CD4-positive, alpha-beta memory T cell (primary cell): ENCODE results near the gene QSOX2. TPM values are rescaled to one million over a fixed set of nuclear protein-coding genes. Genes with fewer than 3 reads are reported as not detected.

Experiments
- CTCF ChIA-PET: fragments of 350-600 bp; sonication (Branson Sonifier 250); formaldehyde crosslinking; loops from one replicate; lab custom pipeline; 2021; ENCODE audit warnings: inconsistent platforms; ENCODE audit not compliant: partially characterized antibody; lab: Charles Lee
- POLR2A ChIA-PET: fragments of 350-600 bp; sonication (Branson Sonifier 250); formaldehyde crosslinking; loops from one replicate; lab custom pipeline; 2021; ENCODE audit not compliant: partially characterized antibody; lab: Charles Lee
- DNase-seq, 5 donors: peaks; one replicate each; pipeline versions ENCODE4 v3.0.0 to v3.0.0-alpha.2; 2020 to 2022; ENCODE audit warnings: mixed read lengths in 1 of 5
- H3K27ac ChIP-seq: one replicate; pipeline ENCODE4 v1.7.0; 2013; ENCODE audit warnings: low read depth, low read length
- H3K27me3 ChIP-seq: 2 replicates; pipeline ENCODE4 v1.7.0; 2013; ENCODE audit warnings: mild to moderate bottlenecking, low read length, moderate library complexity; ENCODE audit not compliant: insufficient read depth
- H3K36me3 ChIP-seq: 2 replicates; pipeline ENCODE4 v1.7.0; 2013; ENCODE audit warnings: mild to moderate bottlenecking, low read length, moderate library complexity; ENCODE audit not compliant: insufficient read depth
- H3K4me1 ChIP-seq: 2 replicates; pipeline ENCODE4 v1.7.0; 2013; ENCODE audit warnings: mild to moderate bottlenecking, low read length, moderate library complexity; ENCODE audit not compliant: insufficient read depth
- H3K4me3 ChIP-seq, 2 donors: one replicate each; pipeline ENCODE4 v1.7.0; 2013; ENCODE audit warnings: low read length in 2 of 2, mild to moderate bottlenecking in 1 of 2
- H3K9me3 ChIP-seq, 2 donors: one replicate each; pipeline ENCODE4 v1.7.0; 2013; ENCODE audit warnings: low read length in 2 of 2, control low read depth in 1 of 2; ENCODE audit not compliant: control insufficient read depth in 1 of 2
- H3K27ac Mint-ChIP-seq, 7 donors: one replicate each; pipeline ENCODE4 v1.8.0; 2020 to 2021; ENCODE audit warnings: mixed read lengths in 7 of 7, mild to moderate bottlenecking in 6 of 7, inconsistent platforms in 3 of 7, moderate library complexity in 3 of 7
- H3K27me3 Mint-ChIP-seq, 2 donors: one replicate each; pipeline ENCODE4 v1.8.0; 2020 to 2021; ENCODE audit warnings: mixed read lengths in 2 of 2
- H3K36me3 Mint-ChIP-seq, 2 donors: one replicate each; pipeline ENCODE4 v1.8.0; 2020 to 2021; ENCODE audit warnings: mixed read lengths in 2 of 2, inconsistent platforms in 1 of 2, mild to moderate bottlenecking in 1 of 2
- H3K4me1 Mint-ChIP-seq, 4 donors: one replicate each; pipeline ENCODE4 v1.8.0; 2020 to 2021; ENCODE audit warnings: mixed read lengths in 4 of 4, mild to moderate bottlenecking in 1 of 4
- H3K4me3 Mint-ChIP-seq, 8 donors: one replicate each; pipeline ENCODE4 v1.8.0; 2020 to 2021; ENCODE audit warnings: mixed read lengths in 8 of 8, mild to moderate bottlenecking in 7 of 8, moderate library complexity in 6 of 8, inconsistent platforms in 3 of 8
- H3K9me3 Mint-ChIP-seq, 8 donors: one replicate each; pipeline ENCODE4 v1.8.0; 2020 to 2021; ENCODE audit warnings: mixed read lengths in 8 of 8, mild to moderate bottlenecking in 5 of 8, inconsistent platforms in 3 of 8, moderate library complexity in 1 of 8
- intact Hi-C: fragments of 100-400 bp; cut with micrococcal nuclease; formaldehyde crosslinking; loops from one replicate; pipeline ENCODE4 v1.15.1; 2023
- polyA plus RNA-seq, 2 donors: library from polyadenylated mRNA; unstranded; fragments of 300-500 nt; fragmentation: Illumina TruSeq; gene quantifications; one replicate each; pipeline ENCODE4 v1.2.3, GENCODE V29; 2021
- total RNA-seq, 2 experiments: library from RNA; stranded (reverse); gene quantifications; one replicate each; pipeline ENCODE4 v1.2.3, GENCODE V29; 2021

QSOX2 gene
- total and polyA plus RNA-seq, 4 experiments from 2014 or later: 0.35 to 15.0 (median 7.9) TPM

GRCh38 chr9:136179761-136180160 is 65.9 kb downstream of the QSOX2 start:
- ChIA-PET CTCF (no interaction called here), POLR2A (no interaction called here)
- no peaks in the 10 kb centered on the region for H3K27me3 ChIP-seq
- no peaks in the 10 kb centered on the region for H3K4me1 ChIP-seq
- Mint-ChIP-seq H3K9me3 (no peaks in the 10 kb centered on the region), H3K27me3 (peaks cover 4 to 7% of the 10 kb centered on the region in 2 donors), H3K4me3 (no peak overlapping the region), H3K4me1 (no peaks in the 10 kb centered on the region), H3K36me3 (no peaks in the 10 kb centered on the region), H3K27ac (no peak overlapping the region)
- no peaks in the 10 kb centered on the region for H3K36me3 ChIP-seq
- H3K4me3 ChIP-seq: no peak overlapping the region
- no peak for DNase-seq
- intact Hi-C loops: no loop called here
- H3K9me3 ChIP-seq: no peaks in the 10 kb centered on the region
- no peak overlapping the region for H3K27ac ChIP-seq

DNA sequence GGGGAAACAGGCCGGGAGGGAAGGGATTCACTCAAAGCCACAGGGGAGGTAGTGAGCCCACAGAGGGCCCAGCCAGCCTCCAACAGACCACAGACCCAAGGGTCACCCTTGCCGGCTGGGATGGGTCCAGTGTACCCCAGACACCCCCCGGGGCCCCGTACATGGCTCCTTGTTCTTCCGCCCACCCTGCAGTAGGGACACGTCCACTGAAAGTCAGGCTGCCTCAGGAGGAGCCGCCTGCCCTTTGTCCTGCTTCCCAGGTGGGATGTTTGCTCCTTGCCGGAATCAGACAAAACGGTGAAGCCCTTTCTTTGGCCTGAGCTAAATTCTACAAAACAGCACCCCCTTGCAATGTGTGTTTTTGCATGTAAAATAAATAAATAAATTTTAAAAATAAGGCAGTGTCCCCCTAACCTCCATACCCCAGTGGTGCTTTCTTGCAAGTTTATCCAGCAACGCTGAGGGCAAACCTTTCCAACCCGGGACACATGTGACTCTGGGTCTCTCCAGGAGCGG is 66.5 kb downstream of the QSOX2 start:
- Histone ChIP-seq H3K4me1 (no peaks in the 10 kb centered on the region), H3K4me3 (no peak overlapping the region), H3K27ac (no peak overlapping the region), H3K36me3 (no peaks in the 10 kb centered on the region), H3K9me3 (no peaks in the 10 kb centered on the region), H3K27me3 (no peaks in the 10 kb centered on the region)
- no peak for DNase-seq
- Mint-ChIP-seq H3K27ac (no peak overlapping the region), H3K36me3 (no peaks in the 10 kb centered on the region), H3K4me3 (no peak overlapping the region), H3K27me3 (peaks cover 2 to 5% of the 10 kb centered on the region in 2 donors), H3K9me3 (no peaks in the 10 kb centered on the region), H3K4me1 (no peaks in the 10 kb centered on the region)
- ChIA-PET POLR2A (no interaction called here), CTCF (no interaction called here)
- intact Hi-C loops: no loop called here

DNA sequence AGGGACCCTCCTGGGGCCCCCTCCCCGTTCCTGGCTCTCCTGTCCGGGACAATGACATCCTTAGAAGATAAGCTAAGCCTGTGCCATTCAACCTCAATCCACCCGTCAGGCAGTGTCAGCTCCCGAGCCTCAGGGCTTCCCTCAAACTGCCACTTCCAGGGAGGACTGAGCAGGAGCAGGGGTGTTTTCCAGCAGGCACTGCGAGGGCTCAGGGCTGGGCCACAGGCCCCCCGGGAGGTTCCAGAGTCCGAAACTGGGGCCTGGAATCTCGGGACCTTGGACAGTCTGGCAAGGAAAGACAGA is 66.9 kb downstream of the QSOX2 start:
- no peak overlapping the region for H3K4me3 ChIP-seq
- H3K9me3 ChIP-seq: no peaks in the 10 kb centered on the region
- H3K27me3 Mint-ChIP-seq: peaks cover 2 to 5% of the 10 kb centered on the region in 2 donors
- ChIA-PET POLR2A (no interaction called here), CTCF (no interaction called here)
- no peak overlapping the region for H3K27ac ChIP-seq
- no peaks in the 10 kb centered on the region for H3K36me3 Mint-ChIP-seq
- H3K27ac Mint-ChIP-seq: no peak overlapping the region
- H3K27me3 ChIP-seq: no peaks in the 10 kb centered on the region
- no peak overlapping the region for H3K4me3 Mint-ChIP-seq
- no peaks in the 10 kb centered on the region for H3K4me1 Mint-ChIP-seq
- no peak for DNase-seq
- H3K36me3 ChIP-seq: no peaks in the 10 kb centered on the region
- intact Hi-C loops: no loop called here
- no peaks in the 10 kb centered on the region for H3K9me3 Mint-ChIP-seq
- no peaks in the 10 kb centered on the region for H3K4me1 ChIP-seq

GRCh38 chr9:136178061-136178772 is 67.4 kb downstream of the QSOX2 start:
- Histone ChIP-seq H3K4me1 (no peaks in the 10 kb centered on the region), H3K27ac (no peak overlapping the region), H3K27me3 (no peaks in the 10 kb centered on the region), H3K4me3 (no peak overlapping the region), H3K9me3 (no peaks in the 10 kb centered on the region), H3K36me3 (no peaks in the 10 kb centered on the region)
- H3K4me3 Mint-ChIP-seq: no peak overlapping the region
- DNase-seq: no peak
- no peak overlapping the region for H3K27ac Mint-ChIP-seq
- H3K27me3 Mint-ChIP-seq: peaks cover 2 to 5% of the 10 kb centered on the region in 2 donors
- H3K4me1 Mint-ChIP-seq: no peaks in the 10 kb centered on the region
- ChIA-PET POLR2A (no interaction called here), CTCF (no interaction called here)
- no peaks in the 10 kb centered on the region for H3K36me3 Mint-ChIP-seq
- H3K9me3 Mint-ChIP-seq: no peaks in the 10 kb centered on the region
- intact Hi-C loops: no loop called here

DNA sequence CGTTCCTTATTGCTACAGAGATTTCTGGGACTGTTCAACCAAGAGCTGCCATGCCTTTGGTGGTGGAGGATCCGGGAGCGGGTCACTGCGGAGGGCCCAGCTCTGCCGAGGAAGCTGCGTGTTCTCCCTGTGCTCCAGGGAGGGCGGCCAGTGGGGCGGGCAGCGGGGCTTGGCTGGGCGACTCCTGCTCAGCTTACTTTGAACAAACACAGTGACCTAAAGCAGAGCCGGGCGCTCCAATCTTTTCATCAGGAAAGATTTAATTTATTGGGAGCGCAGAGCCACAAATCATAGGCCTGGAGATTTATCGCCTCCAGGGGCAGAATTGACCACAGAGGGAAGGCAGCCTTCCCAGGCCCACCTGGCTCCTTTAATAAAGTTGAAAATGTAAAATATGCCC is 68.4 kb downstream of the QSOX2 start:
- H3K9me3 Mint-ChIP-seq: no peaks in the 10 kb centered on the region
- no peak overlapping the region for H3K4me3 ChIP-seq
- no peak for DNase-seq
- no peaks in the 10 kb centered on the region for H3K4me1 ChIP-seq
- no peak overlapping the region for H3K4me3 Mint-ChIP-seq
- intact Hi-C loops: no loop called here
- CTCF ChIA-PET: no interaction called here
- no peaks in the 10 kb centered on the region for H3K9me3 ChIP-seq
- no peaks in the 10 kb centered on the region for H3K36me3 ChIP-seq
- H3K36me3 Mint-ChIP-seq: no peaks in the 10 kb centered on the region
- no peaks in the 10 kb centered on the region for H3K4me1 Mint-ChIP-seq
- no peak overlapping the region for H3K27ac Mint-ChIP-seq
- no peaks in the 10 kb centered on the region for H3K27me3 ChIP-seq
- H3K27me3 Mint-ChIP-seq: peaks cover 2% of the 10 kb centered on the region in 2 donors
- POLR2A ChIA-PET: no interaction called here
- no peak overlapping the region for H3K27ac ChIP-seq

DNA sequence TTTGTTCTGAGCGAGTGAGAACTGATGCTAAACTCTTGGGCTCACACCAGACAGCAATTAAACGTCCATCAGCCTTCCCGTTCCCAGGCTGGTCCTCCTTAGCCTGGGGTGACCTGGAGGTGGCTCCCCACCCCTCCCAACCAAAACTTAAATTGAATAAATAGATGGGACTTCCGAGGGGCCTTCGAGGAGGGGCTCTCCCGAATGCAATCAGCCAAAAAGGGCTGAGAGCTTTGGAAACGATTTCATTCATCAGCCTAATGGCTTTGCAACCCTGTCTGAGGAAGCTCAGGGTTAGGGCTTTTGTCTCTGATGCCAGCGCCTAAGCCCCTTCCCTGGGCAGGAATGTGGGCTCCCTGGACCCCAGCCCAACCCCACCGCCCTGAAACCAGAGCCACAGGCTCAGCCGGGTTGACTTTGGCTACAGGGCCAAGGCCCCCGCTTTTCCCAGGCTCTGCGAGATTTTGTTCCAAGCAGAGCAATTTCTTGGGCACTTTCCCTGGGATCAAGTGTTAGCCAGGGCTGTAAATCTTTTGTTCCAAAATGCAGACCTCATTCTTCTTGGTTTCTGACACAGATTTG is 69.9 kb downstream of the QSOX2 start:
- no peak overlapping the region for H3K4me3 Mint-ChIP-seq
- Histone ChIP-seq H3K4me3 (no peak overlapping the region), H3K27me3 (no peaks in the 10 kb centered on the region), H3K4me1 (no peaks in the 10 kb centered on the region), H3K36me3 (no peaks in the 10 kb centered on the region), H3K9me3 (no peaks in the 10 kb centered on the region), H3K27ac (no peak overlapping the region)
- no peaks in the 10 kb centered on the region for H3K4me1 Mint-ChIP-seq
- no peaks in the 10 kb centered on the region for H3K36me3 Mint-ChIP-seq
- H3K27ac Mint-ChIP-seq: no peak overlapping the region
- intact Hi-C loops: no loop called here
- POLR2A ChIA-PET: no interaction called here
- H3K9me3 Mint-ChIP-seq: no peaks in the 10 kb centered on the region
- peaks cover 2 to 8% of the 10 kb centered on the region in 2 donors for H3K27me3 Mint-ChIP-seq
- DNase-seq: no peak
- CTCF ChIA-PET: no interaction called here

DNA sequence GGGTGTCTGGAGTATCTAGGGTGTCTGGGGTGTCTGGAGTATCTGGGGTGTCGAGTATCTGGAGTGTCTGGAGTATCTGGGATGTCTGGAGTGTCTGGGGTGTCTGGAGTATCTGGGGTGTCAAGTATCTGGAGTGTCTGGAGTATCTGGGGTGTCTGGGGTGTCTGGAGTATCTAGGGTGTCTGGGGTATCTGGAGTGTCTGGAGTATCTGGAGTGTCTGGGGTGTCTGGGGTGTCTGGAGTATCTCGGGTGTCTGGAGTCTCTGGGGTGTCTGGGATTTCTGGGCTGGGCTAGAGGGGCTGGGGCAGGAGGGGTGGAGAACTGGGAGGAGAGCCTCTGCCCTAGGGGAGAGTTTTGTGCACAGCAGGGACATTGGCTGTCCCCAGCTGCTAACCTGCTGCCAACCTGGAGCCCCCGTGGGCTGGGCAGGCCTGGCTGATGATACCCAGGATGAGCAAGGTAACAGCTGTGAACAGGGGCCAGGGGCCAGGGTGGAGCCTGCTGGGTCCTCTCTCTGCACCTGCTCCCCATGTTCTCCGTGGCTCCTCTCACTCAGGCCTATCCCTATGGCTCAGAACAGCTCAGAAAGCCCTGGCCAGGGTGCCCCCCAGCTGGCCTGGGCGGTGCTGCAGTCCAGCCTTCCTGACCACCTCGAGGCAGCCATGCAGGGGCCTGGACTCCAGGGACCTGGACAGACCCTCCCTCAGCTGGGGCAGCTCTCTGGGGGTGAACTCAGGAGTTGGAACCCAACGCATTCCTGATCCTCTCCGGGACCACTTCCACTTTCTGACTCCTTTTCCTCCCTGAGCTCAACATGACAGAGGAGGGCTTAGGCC is 70.6 kb downstream of the QSOX2 start:
- Histone ChIP-seq H3K27me3 (no peaks in the 10 kb centered on the region), H3K4me1 (no peaks in the 10 kb centered on the region), H3K4me3 (no peak overlapping the region), H3K36me3 (no peaks in the 10 kb centered on the region), H3K9me3 (no peaks in the 10 kb centered on the region), H3K27ac (no peak overlapping the region)
- H3K27ac Mint-ChIP-seq: no peak overlapping the region
- H3K4me1 Mint-ChIP-seq: no peaks in the 10 kb centered on the region
- H3K4me3 Mint-ChIP-seq: no peak overlapping the region
- intact Hi-C loops: no loop called here
- DNase-seq: no peak
- POLR2A ChIA-PET: no interaction called here
- H3K27me3 Mint-ChIP-seq: peaks cover 0 to 11% of the 10 kb centered on the region in 2 donors
- no peaks in the 10 kb centered on the region for H3K36me3 Mint-ChIP-seq
- CTCF ChIA-PET: no interaction called here
- no peaks in the 10 kb centered on the region for H3K9me3 Mint-ChIP-seq
